GM23248 (cell line): Measurements from ENCODE around the gene PIM3.

ENCODE experiments used
- EZH2 ChIP-seq: fragments of 200-600 bp; sonication (generic); IDR thresholded peaks from 2 replicates; pipeline ENCODE4 v1.6.1; 2018; ENCODE audit warnings: antibody characterized with exemption, mild to moderate bottlenecking; ENCODE audit not compliant: insufficient read depth, poor library complexity, severe bottlenecking
- EZH2phosphoT487 ChIP-seq: fragments of 200-600 bp; sonication (generic); IDR thresholded peaks from 2 replicates; pipeline ENCODE4 v1.6.1; 2018; ENCODE audit warnings: antibody characterized with exemption, moderate library complexity, mild to moderate bottlenecking, low read depth; ENCODE audit not compliant: insufficient read depth

DNA sequence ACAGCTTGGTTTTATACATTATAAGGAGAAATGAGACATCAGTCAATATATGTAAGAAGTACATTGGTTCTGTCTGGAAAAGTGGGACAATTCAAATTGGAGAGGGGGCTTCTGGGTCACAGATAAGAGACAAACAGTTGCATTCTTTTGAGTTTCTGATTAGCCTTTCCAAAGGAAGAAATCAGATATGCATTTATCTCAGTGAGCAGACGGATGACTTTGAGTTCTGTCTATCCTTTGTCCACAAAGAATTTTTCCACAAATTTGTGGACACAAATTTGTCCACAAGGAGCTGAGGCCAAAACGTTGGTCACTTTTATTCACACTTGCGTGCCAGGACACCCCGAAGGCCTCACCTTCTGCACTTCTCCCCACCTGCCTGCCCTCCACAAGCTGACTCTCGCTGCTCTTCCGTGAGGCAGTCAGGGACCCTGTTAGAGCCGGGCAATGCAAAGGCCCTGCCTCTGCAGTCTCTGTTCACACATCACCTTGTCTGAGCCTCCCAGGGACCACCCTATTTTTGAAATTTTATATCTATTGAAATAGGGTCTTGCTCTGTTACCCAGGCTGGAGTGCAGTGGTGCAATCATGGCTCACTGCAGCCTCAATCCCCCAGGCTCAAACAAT lies 31.4 kb downstream of the PIM3 start:
- TF ChIP-seq EZH2 = no peak
- TF ChIP-seq EZH2phosphoT487 = no peak
